PC-3 (cell line): ENCODE results near the gene CCDC192. TPM values are rescaled to one million over a fixed set of nuclear protein-coding genes. Genes with fewer than 3 reads are reported as not detected.

Experiments used
- ATAC-seq: fragments of 200-7000 bp; cut with Tn5 transposase; 2 replicates; pipeline ENCODE4 v1.9.1; 2020; ENCODE audit warnings: mild to moderate bottlenecking, moderate library complexity
- BruUV-seq: library from RNA; stranded (reverse); fragments of 400-500 nt; replicated peaks from 2 replicates; lab custom pipeline; 2021; lab: Mats Ljungman, UMichigan
- CTCF ChIA-PET: fragments of 300-600 bp; sonication (Branson Sonifier 250); formaldehyde crosslinking; loops from one replicate; lab custom pipeline; 2022; ENCODE audit warnings: antibody characterized with exemption; lab: Charles Lee
- POLR2A ChIA-PET: fragments of 300-600 bp; sonication (Branson Sonifier 250); formaldehyde crosslinking; loops from one replicate; lab custom pipeline; 2022; ENCODE audit warnings: antibody characterized with exemption; ENCODE audit not compliant: unreplicated experiment; lab: Charles Lee
- DNase-seq: peaks from one replicate; pipeline ENCODE4 v3.0.0-alpha.2; 2015
- H2AFZ ChIP-seq: fragments of 300-600 bp; sonication (generic); 2 replicates; pipeline ENCODE4 v1.6.0; 2016; ENCODE audit warnings: antibody characterized with exemption, low read length
- H3F3A ChIP-seq: fragments of 300-600 bp; sonication (generic); one replicate; pipeline ENCODE4 v1.6.0; 2017; ENCODE audit warnings: antibody characterized with exemption, low read length, control low read depth, mild to moderate bottlenecking; ENCODE audit not compliant: unreplicated experiment
- H3K27ac ChIP-seq: fragments of 300-600 bp; sonication (generic); 2 replicates; pipeline ENCODE4 v1.5.1; 2016; ENCODE audit warnings: mild to moderate bottlenecking, low read length
- H3K27me3 ChIP-seq: fragments of 300-600 bp; sonication (generic); 2 replicates; pipeline ENCODE4 v1.6.1; 2016; ENCODE audit warnings: low read length, mixed read lengths
- H3K36me3 ChIP-seq: fragments of 300-600 bp; sonication (generic); 2 replicates; pipeline ENCODE4 v1.6.1; 2016; ENCODE audit warnings: low read depth, mixed run types, low read length, mixed read lengths
- H3K4me1 ChIP-seq: fragments of 300-600 bp; sonication (generic); 2 replicates; pipeline ENCODE4 v1.5.1; 2016; ENCODE audit warnings: low read length; ENCODE audit not compliant: insufficient read depth
- H3K4me2 ChIP-seq: fragments of 300-600 bp; sonication (generic); 2 replicates; pipeline ENCODE4 v1.6.0; 2016; ENCODE audit warnings: low read length
- H3K4me3 ChIP-seq: fragments of 300-600 bp; sonication (generic); 2 replicates; pipeline ENCODE4 v1.5.1; 2016; ENCODE audit warnings: mild to moderate bottlenecking, low read length, mixed read lengths
- H3K79me2 ChIP-seq: fragments of 300-600 bp; sonication (generic); 2 replicates; pipeline ENCODE4 v1.6.1; 2017; ENCODE audit warnings: low read length, mixed read lengths
- H3K9ac ChIP-seq: fragments of 300-600 bp; sonication (generic); 2 replicates; pipeline ENCODE4 v1.6.0; 2016; ENCODE audit warnings: mild to moderate bottlenecking, low read length
- H3K9me2 ChIP-seq: fragments of 300-600 bp; sonication (generic); replicated peaks from 2 replicates; pipeline ENCODE4 v1.6.1; 2016; ENCODE audit warnings: mixed run types, low read length, mixed read lengths
- H3K9me3 ChIP-seq: fragments of 300-600 bp; sonication (generic); 2 replicates; pipeline ENCODE4 v1.6.1; 2016; ENCODE audit warnings: low read length, mixed read lengths
- H4K20me1 ChIP-seq: fragments of 300-600 bp; sonication (generic); 2 replicates; pipeline ENCODE4 v1.6.1; 2016; ENCODE audit warnings: low read length, mixed read lengths
- CTCF ChIP-seq: fragments of 300-600 bp; sonication (generic); conservative IDR thresholded peaks from 2 replicates; pipeline ENCODE4 v1.5.1; 2017; ENCODE audit warnings: antibody characterized with exemption, low read depth, mild to moderate bottlenecking, low read length
- EZH2 ChIP-seq: fragments of 300-600 bp; sonication (generic); IDR thresholded peaks from one replicate; pipeline ENCODE4 v1.6.1; 2017; ENCODE audit warnings: antibody characterized with exemption, mild to moderate bottlenecking, low read length; ENCODE audit not compliant: unreplicated experiment
- EZH2phosphoT487 ChIP-seq: fragments of 300-600 bp; sonication (generic); IDR thresholded peaks from 2 replicates; pipeline ENCODE4 v1.6.1; 2018; ENCODE audit warnings: mild to moderate bottlenecking, antibody characterized with exemption, low read length, borderline replicate concordance
- intact Hi-C: fragments of 100-400 bp; cut with micrococcal nuclease; formaldehyde crosslinking; loops from 2 replicates; pipeline ENCODE4 v1.9.0; 2023
- total RNA-seq: library from RNA; depleted of rRNA; stranded (reverse); fragments of >200 nt; gene quantifications from 2 replicates; pipeline ENCODE4 v1.2.3, GENCODE V29; 2014

Gene CCDC192
- total RNA-seq, 1 experiment from 2014 or later, result not detected

- H3K27me3 ChIP-seq, result no peaks in the 10 kb centered on the region
- no peaks in the 10 kb centered on the region for H3F3A ChIP-seq
- TF ChIP-seq CTCF, result no peak
- no peak for TF ChIP-seq EZH2phosphoT487
- TF ChIP-seq EZH2, result no peak
- no peak overlapping the region for H3K9ac ChIP-seq
- ChIA-PET CTCF (no interaction called here), POLR2A (no interaction called here)
- no peak overlapping the region for H3K4me2 ChIP-seq
- H3K4me3 ChIP-seq, result no peak overlapping the region
- H3K9me2 ChIP-seq, result no peaks in the 10 kb centered on the region
- no peaks in the 10 kb centered on the region for H3K79me2 ChIP-seq
- no peaks in the 10 kb centered on the region for H3K36me3 ChIP-seq
- no peaks in the 10 kb centered on the region for H4K20me1 ChIP-seq
- DNase-seq (no peak), ATAC-seq (no peak)
- H3K4me1 ChIP-seq, result peaks cover 16% of the 10 kb centered on the region
- no peaks in the 10 kb centered on the region for H3K9me3 ChIP-seq
- H3K27ac ChIP-seq, result no peak overlapping the region
- no TSS peak for BruUV-seq
- intact Hi-C loops, result no loop called here
- H2AFZ ChIP-seq, result no peak overlapping the region
Measured at GRCh38 chr5:127830157-127830556, 127.0 kb downstream of the CCDC192 start.

GRCh38 chr5:127830829-127831598, 127.8 kb downstream of the CCDC192 start:
- CTCF ChIA-PET, result no interaction called here
- no TSS peak for BruUV-seq
- no peak overlapping the region for H2AFZ ChIP-seq

More at GRCh38 chr5:127830829-127831598, 127.8 kb downstream of the CCDC192 start:
- Histone ChIP-seq H3K79me2 (no peaks in the 10 kb centered on the region), H3K9ac (no peak overlapping the region), H3K4me3 (no peak overlapping the region), H3K27me3 (no peaks in the 10 kb centered on the region), H3K4me2 (no peak overlapping the region), H3F3A (no peaks in the 10 kb centered on the region), H3K4me1 (peaks cover 16% of the 10 kb centered on the region), H3K9me3 (no peaks in the 10 kb centered on the region), H4K20me1 (no peaks in the 10 kb centered on the region), H3K36me3 (no peaks in the 10 kb centered on the region), H3K9me2 (no peaks in the 10 kb centered on the region), H3K27ac (no peak overlapping the region)
- POLR2A ChIA-PET, result no interaction called here
- intact Hi-C loops, result no loop called here
- TF ChIP-seq EZH2 (no peak), CTCF (no peak), EZH2phosphoT487 (no peak)
- ATAC-seq (no peak), DNase-seq (no peak)
